ENCODE data around the gene EEF1B2.
"Not testable (repeated sequence)": the region's sequence is repeated elsewhere in the genome, so short reads cannot be mapped to it uniquely, and the experiment has no call there.

Gene EEF1B2

DNA sequence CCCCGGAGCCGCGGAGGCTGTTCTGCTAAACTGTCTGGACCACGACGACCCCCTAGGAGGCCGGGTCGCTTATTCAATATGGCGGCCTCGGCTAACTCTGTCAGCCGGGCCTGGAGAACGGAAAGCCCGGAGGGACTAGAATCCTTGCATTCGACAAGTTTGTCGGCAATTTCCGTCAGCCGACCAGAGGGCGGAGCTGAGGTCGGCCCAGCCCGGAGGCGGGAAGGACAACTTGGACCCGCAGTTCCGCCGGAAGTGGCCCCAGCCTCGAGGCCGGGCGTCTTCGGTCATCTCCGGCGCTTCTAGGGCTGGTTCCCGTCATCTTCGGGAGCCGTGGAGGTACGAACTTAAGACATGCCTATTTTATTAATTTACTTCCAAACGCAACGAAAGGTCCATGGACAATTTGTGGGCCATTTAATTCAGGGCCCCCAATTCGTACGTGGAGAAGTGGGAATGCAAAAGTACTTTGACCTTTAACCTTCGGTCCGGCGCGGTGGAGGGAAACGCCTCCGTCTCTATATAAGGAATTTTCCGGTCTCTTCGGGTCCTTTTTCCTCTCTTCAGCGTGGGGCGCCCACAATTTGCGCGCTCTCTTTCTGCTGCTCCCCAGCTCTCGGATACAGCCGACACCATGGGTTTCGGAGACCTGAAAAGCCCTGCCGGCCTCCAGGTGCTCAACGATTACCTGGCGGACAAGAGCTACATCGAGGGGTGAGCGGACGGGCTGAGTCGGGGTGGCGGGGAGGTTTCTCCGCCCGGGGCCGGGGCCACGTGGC, at the start of gene EEF1B2, which contains the start of gene NDUFS1:
Gene EEF1B2 (plus strand): TSS at position 550 of the 779 bp plus-strand sequence. CDS start 85 bp downstream, at position 635.
Gene NDUFS1 (minus strand): TSS at position 99 of the 779 bp plus-strand sequence. CDS start 5,766 bp downstream, outside the sequence.
- DNase-seq = peak; percentile 98

DNA sequence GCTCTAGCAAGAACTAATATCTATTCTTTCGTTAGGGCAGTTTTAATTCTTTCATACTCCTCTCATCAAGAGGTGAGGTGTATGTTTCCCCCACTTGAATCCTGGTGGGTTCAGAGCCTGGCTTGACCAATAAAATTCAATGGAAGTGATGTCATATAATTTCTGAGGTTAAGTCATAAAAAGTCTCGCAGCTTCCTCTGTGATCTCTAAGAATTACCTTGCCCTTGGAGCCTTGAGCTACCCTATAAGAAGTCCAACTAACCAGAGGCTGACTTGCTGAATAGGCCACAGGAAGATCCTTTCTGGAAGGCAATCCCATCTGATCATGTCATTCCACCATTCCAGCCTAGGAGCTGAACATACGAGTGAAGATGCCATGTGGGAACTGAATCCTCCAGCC, 47.6 kb upstream of the EEF1B2 start:
- DNase-seq = no peak

DNA sequence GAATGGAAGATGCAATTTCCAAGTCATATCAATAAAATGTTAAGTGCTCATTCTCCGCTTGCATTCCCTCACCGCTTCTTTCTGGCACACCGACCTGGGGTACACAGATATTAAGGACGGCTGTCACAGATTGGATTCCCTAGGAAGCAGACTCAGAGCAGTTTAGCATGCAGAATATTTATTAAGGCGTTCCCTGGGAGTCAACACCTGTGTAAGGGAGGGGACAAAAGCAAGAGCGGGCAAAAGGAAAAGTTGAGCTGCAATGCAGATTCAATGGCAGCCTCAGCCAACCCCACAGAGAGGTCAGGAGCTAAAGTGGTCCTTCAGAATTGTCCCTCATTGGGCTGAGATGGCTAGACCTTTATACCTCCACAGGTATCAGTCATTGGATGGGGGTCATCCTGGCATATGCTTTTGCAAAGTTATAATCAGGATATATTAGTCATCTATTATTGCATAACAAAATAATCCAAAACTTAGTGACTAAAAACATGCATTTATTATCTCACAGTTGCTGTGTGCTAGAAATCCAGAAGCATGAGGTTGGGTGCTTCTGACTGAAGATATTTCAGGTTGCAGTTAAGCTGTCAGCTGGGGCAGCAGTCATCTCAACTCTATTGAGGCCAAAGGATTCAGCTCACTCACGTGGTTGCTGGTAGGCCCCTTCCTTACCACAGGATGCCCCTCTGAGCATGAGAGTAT, 46.7 kb upstream of the EEF1B2 start:
- peak; percentile 8 for DNase-seq

DNA sequence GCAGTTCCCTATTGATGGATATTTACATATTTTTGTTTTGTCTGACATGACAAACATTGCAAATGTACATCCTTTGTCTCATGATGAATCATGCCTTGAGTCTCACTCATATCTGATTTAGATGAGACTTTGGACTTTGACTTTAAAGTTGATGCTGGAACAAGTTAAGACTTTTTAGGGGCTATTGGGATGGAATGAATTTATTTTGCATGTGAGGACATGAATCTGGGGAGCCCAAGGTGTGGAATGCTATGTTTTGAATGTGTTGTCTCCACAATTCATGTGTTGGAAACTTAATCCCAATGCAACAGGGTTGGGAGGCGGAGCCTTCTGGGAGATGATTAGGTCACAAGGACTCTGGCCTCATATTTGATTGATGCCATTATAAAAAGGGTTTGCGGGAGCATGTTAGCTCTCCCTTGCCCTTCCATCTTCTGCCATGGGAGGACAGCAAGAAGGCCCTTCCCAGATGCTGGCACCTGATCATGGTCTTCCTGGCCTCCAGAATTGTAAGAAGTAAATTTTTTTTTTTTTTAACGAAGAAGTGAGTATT, 44.6 kb upstream of the EEF1B2 start:
- no peak for DNase-seq

DNA sequence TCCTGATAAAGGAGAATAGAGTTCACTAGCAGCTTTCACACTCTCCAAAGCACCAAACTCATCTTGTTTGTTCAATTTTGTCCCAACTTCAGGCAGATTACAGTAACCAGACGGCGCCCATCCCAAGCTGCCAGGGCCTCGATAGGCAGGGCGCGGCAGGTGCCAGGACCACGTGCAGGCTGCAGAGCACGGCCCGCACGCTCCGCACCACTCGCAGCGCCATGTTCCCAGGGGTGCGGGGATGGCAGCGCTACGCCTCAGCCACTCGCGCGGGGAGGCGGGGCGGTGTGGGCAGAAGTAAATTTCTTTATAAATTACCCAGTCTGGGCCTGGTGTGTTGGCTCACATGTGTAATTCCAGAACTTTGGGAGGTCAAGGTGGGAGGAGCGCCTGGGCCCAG, 43.4 kb upstream of the EEF1B2 start:
- DNase-seq = no peak

DNA sequence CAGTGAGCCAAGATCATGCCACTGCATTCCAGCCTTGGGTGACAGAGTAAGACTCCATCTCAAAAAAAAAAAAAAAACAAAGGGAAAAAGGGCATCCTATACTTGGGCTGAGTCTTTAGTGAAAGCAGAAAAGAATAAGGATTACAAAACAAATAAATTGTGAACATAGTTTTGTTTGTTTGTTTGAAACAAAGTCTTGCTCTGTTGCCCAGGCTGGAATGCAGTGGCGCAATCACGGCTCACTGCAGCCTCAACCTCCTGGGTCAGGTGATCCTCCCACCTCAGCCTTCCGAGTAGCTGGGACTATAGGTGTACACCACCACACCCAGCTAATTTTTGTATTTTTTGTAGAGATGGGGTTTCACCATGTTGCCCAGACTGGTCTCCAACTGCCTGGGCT, 37.1 kb upstream of the EEF1B2 start:
- not testable (repeated sequence) for DNase-seq

DNA sequence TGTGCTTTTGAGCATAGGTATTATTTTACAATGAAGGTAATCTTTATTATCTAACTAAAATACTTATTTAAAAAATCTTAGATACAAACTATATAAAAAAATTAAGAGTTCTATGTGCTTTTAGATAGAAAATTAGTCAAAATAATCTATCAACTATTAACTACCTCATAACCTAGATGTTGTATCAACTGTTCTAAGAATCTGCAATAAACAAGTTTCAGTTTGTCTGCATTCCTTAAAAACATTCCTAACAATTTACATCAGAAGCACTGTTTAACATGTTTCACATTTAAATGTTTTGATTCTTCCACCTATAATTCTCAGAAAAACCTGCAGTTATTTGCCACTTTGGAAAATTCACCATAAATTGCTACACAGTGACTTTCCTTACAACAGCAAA, 33.8 kb upstream of the EEF1B2 start:
- DNase-seq = no peak

DNA sequence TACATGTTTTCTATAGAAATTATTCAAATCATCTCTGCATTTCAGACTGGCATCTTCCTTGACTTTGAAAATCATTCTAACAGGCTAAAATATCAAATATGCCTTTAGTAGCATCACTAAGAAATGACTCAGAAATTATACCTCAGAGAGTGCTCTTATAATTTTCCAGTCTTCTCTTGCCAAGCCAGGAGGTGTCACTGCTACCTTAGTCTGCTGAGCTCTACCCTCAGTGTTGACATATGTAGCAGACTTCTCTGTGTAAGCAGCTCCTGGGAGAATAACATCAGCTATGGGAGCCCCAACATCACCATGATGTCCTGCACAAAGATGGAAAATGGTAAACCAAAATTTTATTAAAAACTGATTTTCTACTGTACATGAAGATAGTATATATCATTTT, 32.0 kb upstream of the EEF1B2 start:
- peak; percentile 10 for DNase-seq

DNA sequence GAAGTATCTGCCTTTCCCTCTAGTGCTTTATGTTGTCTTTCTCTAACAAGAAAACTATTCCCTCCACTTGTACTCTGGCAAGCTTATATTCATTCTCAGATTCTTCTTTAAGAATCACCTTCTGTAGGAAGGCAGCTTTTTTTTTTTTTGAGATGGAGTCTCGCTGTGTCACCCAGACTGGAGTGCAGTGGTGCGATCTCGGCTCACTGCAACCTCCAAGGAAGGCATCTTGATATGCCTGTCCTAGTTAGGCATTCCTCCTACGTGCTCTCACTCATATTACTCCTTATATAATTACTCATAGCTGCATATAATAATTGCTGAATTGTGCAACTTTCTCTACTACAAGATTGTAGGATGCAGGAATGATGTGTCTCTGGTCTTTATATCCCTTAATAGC, 16.2 kb upstream of the EEF1B2 start:
- DNase-seq = no peak

DNA sequence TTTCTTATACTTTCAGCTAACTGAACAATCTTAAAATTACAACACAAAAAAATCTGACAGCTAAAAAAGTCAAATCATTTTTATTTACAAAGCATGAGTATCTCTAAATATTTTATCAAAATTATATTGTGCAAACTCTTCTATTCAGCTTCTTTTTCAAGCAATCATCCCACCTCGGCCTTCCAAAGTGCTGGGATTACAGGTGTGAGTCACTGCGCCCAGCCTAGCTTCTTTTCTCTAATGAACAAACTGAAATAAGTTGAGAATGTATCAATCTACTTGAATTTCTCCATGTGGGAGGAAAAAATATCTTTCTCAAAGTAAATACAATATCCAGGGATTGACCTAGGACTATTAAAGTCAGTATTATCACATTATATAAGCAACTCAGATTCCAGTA, 15.3 kb upstream of the EEF1B2 start:
- DNase-seq = no peak

DNA sequence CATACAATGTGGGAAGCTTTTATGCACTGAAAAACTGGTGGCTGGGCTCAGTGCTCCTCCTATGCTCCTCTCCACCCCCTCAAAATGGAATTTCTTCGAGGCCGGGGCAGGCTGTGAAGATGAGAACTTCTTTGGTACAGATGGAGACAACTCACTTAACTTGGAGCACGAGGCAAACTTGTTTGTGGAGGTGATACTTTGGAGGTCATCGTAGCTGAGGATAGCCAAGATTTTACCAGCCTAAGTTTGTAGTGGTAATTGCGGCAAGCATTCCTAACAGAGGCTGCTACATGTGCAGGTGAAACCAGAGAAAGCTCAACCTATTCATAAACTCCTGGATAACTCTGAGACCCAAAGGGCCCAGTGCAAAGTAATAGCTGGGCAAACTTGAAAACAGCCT, 14.0 kb upstream of the EEF1B2 start:
- no peak for DNase-seq

DNA sequence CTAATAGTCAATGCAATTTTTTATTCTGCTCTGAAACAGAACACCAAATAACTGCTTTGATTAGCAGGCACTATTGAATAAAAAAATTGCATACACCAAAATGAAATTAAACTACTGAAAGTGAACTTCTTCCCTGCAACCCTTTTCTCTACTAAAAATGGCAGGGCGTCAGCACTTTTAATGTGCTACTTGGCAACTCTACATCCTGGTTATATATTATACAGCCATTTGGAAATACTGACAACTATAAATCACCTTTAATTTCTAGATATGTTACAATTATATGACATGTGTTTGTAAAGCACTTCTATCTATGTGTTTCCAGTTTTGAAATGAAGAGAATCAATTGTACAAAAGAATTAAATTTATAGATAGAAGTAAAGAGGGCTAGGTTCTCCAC, 10.4 kb upstream of the EEF1B2 start:
- no peak for DNase-seq

DNA sequence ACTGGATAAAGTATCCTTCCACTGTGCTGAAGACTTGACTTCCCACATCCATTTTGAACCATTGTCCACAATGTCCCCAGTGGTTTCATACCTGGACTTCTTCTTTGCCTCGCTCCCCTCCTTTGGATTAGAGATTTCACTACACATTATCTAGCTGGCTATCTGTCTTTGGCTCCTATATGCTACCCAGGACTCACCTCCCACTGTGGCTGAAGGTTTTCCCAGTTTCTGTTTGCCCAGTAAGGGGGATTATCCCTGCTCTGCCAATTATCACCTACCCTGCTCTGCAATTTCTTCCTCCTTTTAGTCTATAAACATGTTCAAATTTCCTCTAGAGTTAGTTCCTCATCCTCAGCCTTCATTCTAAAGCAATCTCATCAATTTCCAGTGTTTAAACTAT, 9.5 kb upstream of the EEF1B2 start:
- no peak for DNase-seq

DNA sequence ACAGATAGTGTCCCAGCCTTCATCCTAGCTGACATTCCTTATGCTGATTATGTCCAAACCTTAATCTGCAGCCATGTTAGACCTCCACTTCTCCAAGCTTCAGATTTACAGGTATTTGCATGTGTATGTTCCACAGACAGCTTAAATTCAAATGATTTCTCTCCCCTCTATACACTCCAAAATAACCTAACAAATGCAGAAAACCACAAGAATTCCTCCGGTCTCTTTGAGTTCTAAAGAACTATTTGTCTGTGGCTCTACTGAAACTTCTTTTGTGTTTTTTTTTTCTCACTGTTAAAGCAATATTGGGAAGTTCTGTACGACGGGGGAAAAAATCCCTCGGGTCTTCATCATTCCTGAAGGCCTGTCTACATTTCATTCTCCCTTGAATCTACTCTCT, 9.1 kb upstream of the EEF1B2 start:
- no peak for DNase-seq

DNA sequence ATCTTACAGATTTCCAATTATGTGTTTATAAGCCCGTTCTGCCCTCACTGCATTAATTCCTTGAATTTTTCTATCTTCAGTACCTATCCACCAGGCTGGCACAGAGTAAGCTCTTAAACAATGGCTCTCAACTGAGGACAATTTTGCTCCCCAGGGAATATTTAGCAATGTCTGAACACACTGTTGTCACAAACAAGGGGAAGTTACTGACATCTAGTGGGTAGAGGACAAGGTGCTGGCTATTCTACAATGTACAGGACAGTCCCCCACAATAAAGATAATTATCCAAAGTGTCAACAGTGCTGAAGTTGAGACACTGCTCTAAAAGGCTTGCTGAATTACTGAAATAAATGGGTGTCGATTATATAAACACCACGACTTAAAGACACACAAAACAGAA, 5.5 kb upstream of the EEF1B2 start:
- no peak for DNase-seq

DNA sequence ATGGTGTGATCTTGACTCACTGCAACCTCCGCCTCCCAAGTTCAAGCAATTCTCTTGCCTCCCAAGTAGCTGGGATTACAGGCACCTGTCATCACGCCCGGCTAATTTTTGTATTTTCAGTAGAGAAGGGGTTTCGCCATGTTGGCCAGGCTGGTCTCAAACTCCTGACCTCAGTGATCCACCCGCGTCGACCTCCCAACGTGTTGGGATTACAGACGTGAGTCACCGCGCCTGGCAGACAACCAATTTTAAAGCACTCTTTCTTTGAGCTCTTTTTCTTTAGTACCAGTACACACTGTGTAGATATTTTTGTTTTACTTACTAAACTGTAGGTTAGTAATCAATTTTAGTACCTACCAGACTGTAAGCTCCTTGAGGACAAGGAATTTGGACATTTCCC, 2.7 kb upstream of the EEF1B2 start:
- DNase-seq = not testable (repeated sequence)

DNA sequence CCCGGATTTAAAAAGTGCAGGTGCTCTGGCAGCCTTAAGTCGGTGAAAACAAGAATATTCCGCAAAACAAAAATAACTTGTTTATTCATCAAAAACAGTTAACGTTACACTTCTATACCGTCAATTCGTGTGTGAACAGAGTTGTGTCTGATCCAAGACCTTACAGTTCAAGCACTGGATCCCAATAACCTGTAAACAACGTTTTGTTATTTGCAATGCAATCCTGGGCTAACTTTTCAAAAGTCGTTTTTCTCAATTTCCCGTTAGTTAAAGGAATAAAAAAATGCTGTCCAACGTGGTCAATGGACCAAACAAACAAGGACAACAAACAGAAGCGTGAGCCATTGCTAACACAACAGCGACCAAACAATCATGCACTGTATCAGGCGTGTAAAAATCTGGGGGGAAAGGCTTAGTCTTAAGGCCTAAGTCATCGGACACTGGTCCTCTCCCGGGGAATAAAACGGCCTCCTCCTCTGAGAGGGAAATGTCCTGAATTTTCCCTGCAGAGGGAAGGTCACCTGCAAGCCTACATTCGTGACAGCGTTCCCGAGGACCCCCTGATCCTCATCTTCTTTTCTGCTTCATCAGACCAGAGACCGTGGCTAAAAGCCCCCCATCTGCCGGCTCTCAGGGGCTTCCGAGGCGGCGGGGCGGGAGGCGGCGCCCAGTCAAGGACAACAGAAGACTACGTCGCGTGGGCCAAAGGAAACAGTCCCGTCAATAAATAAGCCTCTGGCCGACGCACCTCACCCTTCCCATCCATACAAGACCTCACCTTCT, 941 bp upstream of the EEF1B2 start:
- peak; percentile 23 for DNase-seq

DNA sequence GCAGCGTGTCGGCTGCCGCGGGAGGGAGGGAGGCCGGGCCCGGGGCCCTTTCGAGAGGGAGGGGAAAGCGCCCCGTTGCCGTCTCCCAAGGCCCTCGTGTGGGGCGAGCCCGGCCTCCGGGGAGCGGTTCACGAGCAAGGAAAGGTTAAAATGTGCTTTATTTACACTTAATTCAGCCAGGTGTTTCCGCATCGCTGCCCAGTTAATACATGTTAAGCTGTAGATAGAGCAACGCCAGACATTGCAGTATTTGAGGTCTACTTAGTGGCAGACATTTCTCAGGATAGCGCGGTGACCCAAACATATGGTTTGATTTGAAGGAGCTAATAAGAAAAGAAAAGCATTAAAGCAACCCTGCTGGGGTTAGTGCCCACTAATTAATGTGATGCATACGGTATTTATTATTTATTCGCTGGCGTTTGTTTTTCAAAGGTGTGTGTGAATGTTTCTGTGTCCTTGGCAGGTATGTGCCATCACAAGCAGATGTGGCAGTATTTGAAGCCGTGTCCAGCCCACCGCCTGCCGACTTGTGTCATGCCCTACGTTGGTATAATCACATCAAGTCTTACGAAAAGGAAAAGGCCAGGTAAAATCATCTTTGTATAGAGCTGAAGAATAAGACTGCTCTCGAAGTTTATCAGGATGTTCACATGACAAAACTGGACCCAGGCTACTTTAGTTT, 571 bp downstream of the EEF1B2 start:
- no peak for DNase-seq

DNA sequence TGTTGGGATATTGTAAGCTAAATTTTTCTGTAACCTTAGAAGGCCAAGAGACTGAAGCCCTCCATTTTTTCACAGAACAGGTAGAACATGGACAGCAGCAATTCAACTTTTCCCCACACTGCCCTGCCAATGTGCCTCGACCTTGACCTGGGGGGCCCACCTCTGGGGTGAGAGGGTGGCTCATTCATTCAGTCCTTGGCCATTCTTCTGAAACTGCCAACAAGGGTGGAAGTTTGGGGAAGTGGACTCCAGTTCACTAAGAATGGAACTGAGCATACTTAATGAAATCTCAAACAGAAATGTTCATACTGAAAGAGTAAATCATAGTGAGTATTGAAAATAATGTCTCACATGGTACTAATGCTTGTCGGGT, 1.1 kb downstream of the EEF1B2 start:
- DNase-seq = no peak

DNA sequence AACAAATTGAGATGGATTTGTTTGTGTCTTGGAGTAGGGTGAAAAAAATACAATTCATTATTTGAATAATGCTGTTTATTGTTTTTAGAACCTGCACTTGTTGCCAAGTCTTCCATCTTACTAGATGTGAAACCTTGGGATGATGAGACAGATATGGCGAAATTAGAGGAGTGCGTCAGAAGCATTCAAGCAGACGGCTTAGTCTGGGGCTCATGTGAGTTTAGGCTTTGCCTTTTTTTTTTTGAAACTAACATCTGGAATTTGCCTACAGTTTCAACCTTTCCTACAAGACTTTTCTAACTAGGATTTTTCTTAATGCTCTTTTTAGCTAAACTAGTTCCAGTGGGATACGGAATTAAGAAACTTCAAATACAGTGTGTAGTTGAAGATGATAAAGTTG, 2.7 kb downstream of the EEF1B2 start:
- DNase-seq = not testable (repeated sequence)

DNA sequence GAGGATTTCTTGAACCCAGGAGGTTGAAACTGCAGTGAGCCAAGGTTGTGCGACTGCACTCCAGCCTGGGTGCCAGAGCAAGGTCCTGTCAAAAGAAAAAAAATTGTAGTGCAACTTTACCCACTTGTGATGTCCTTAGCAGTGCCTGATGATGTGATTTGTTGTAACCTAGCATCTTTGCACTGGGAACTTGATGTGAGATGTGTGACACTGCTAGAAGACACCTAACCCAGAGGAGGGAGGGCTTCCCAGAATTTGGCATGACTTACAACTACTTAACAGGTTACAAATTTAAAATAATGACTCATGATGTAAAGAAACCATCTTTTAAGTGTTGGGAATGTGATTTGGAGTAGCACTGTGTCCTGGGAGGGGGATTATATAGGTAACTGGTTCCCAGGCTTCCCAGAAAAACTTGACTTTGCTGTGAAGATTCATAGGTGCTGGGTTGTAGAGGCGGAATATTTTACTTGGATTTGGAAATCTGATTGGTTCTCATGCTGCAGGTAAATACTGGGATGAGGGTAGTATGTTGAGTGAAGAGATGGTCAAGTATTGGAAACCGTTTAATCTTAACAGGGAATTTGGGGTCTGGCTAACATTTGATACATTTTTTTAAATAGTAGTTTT, 3.7 kb downstream of the EEF1B2 start:
- DNase-seq = no peak

DNA sequence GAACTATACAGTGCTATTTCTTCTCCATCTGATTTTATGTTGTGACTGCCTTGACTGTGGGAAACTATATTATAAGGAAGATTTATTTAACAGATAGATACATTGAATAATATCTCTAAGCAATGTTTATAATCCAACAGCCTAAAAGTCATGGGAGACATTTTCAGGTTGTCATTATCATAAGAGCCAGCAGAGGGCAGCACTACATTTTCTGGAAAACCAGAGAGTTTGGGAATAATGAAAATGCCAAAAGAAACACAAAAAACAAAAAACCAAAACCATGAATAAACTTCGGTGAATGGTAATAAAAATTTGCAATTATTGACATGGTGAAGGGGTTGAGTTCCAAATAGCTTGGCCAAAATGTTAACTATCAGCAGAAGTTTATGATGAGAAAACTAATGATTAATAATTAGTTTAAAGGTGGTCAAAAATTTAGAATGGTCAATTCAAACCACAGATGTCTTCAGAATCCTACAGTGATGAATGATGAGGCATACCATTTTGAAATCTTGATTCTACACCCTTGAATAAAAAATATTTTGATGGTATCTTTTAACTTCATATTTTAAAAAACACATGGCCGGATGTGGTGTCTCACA, 4.7 kb downstream of the EEF1B2 start:
- DNase-seq = peak; percentile 54

All from EL (cell line).